Aorta (tissue), 5 donors: ENCODE results near the gene METAP2. TPM values are rescaled to one million over a fixed set of nuclear protein-coding genes. Genes with fewer than 3 reads are reported as not detected.
"Not testable (repeated sequence)": the region's sequence is repeated elsewhere in the genome, so short reads cannot be mapped to it uniquely, and the experiment has no call there.

ENCODE experiments used
- ATAC-seq: fragments of 200-7000 bp; cut with Tn5 transposase; one replicate; pipeline ENCODE4 v1.9.1; 2022; ENCODE audit warnings: moderate library complexity; ENCODE audit not compliant: low FRiP score
- DNase-seq, 2 donors: peaks; one replicate each; pipeline ENCODE4 v3.0.0-alpha.2; 2020
- H3K27ac ChIP-seq, 2 donors: one replicate each; pipeline ENCODE4 v1.5.1; 2013; ENCODE audit warnings: low read length in 2 of 2, mild to moderate bottlenecking in 2 of 2, moderate library complexity in 2 of 2, control low read depth in 1 of 2, inconsistent platforms in 1 of 2, low read depth in 1 of 2
- H3K27me3 ChIP-seq, 2 donors: one replicate each; pipeline ENCODE4 v1.6.1; 2013; ENCODE audit warnings: control low read depth in 1 of 2, low read length in 1 of 2, mild to moderate bottlenecking in 1 of 2, moderate library complexity in 1 of 2; ENCODE audit not compliant: insufficient read depth in 2 of 2, control insufficient read depth in 1 of 2
- H3K36me3 ChIP-seq, 2 donors: one replicate each; pipeline ENCODE4 v1.6.1; 2013; ENCODE audit warnings: control low read depth in 1 of 2, low read length in 1 of 2, mild to moderate bottlenecking in 1 of 2; ENCODE audit not compliant: insufficient read depth in 2 of 2, control insufficient read depth in 1 of 2
- H3K4me1 ChIP-seq, 2 donors: one replicate each; pipeline ENCODE4 v1.6.1; 2013; ENCODE audit warnings: low read length in 2 of 2, control low read depth in 1 of 2, mild to moderate bottlenecking in 1 of 2, moderate library complexity in 1 of 2; ENCODE audit not compliant: insufficient read depth in 2 of 2, control insufficient read depth in 1 of 2
- H3K4me3 ChIP-seq, 2 donors: one replicate each; pipeline ENCODE4 v1.5.1; 2013; ENCODE audit warnings: low read length in 2 of 2, control low read depth in 1 of 2, mild to moderate bottlenecking in 1 of 2
- H3K9me3 ChIP-seq: one replicate; pipeline ENCODE4 v1.6.1; 2013; ENCODE audit warnings: mild to moderate bottlenecking, low read length; ENCODE audit not compliant: control insufficient read depth
- WGBS, 2 donors: extraction: QIAGEN DNeasy Blood & Tissue Kit; methylation state at CpG; one replicate each; pipeline ENCODE4 v1.1.7; 2013; 5-methylcytosine and 5-hydroxymethylcytosine counted together
- intact Hi-C, 2 donors: fragments of 100-400 bp; cut with DNase I; formaldehyde crosslinking; loops; one replicate each; pipeline versions ENCODE4 v1.14.2 to v1.15.0; 2022
- polyA plus RNA-seq, 2 donors: library from polyadenylated mRNA; stranded (reverse); fragments of 200-250 nt; gene quantifications; one replicate each; pipeline ENCODE4 v1.2.3, GENCODE V29; 2013
- total RNA-seq, 2 donors: library from RNA; stranded (reverse); fragmentation: NEBNext Ultra II Directional; extraction: Animal tissue kit (Norgen Biotek cat#: 25700); gene quantifications; one replicate each; pipeline ENCODE4 v1.2.1, GENCODE V29; 2021
- donor health status: healthy with polysubstance abuse.
- donor health status: Bipolar disorder and iron deficiency.
- donor health status: DM: no; HTN: no; CAD: no.
- donor health status: DM: no; HTN: no; CAD: no.
- donor health status: DM: yes; HTN: yes; CAD: no.

METAP2 gene
- total and polyA plus RNA-seq, 4 donors: 55.7 to 106 (median 70.6) TPM

GRCh38 chr12:95470300-95470699, 3.7 kb upstream of the METAP2 start:
- H3K4me1 ChIP-seq: no peaks in the 10 kb centered on the region
- DNase-seq (no peak), ATAC-seq (no peak)
- WGBS, 2 donors: 88 to 90% methylated on average over 1 of the region's 1 CpG
- H3K9me3 ChIP-seq: no peaks in the 10 kb centered on the region
- no peaks in the 10 kb centered on the region for H3K36me3 ChIP-seq
- H3K4me3 ChIP-seq: no peak overlapping the region
- intact Hi-C loops: loop anchor here (5.0 to 10.0 kb wide), 4 partner anchors 37 to 95 kb away; no protein-coding TSS in a partner anchor
- no peak overlapping the region for H3K27ac ChIP-seq
- H3K27me3 ChIP-seq: no peaks in the 10 kb centered on the region

- Histone ChIP-seq H3K36me3 (peaks cover 0 to 5% of the 10 kb centered on the region in 2 donors), H3K9me3 (no peaks in the 10 kb centered on the region), H3K27ac (peak overlapping the region; percentile 37 to 73), H3K27me3 (no peaks in the 10 kb centered on the region), H3K4me3 (peak overlapping the region; percentile 74 to 75), H3K4me1 (peaks cover 0 to 5% of the 10 kb centered on the region in 2 donors)
- peak; percentile 85 for ATAC-seq
- intact Hi-C loops: loop anchor here (5.0 to 10.0 kb wide), 4 partner anchors 34 to 99 kb away; no protein-coding TSS in a partner anchor
- WGBS, 2 donors: 0 to 1% methylated on average over 23 of the region's 23 CpGs
- DNase-seq: peak in 1 of 2 donors; percentile 49
These were observed 595 bp upstream of the METAP2 start for GRCh38 chr12:95473231-95473883.

GRCh38 chr12:95474660-95474958, 657 bp downstream of the METAP2 start:
- DNase-seq (no peak), ATAC-seq (no peak)
- H3K36me3 ChIP-seq: peaks cover 0 to 5% of the 10 kb centered on the region in 2 donors
- 0% methylated on average over 16 of the region's 16 CpGs for WGBS, 2 donors
- H3K27me3 ChIP-seq: no peaks in the 10 kb centered on the region
- peak overlapping the region; percentile 19 to 58 for H3K27ac ChIP-seq
- intact Hi-C loops: loop anchor here (5.0 to 10.0 kb wide), 4 partner anchors 33 to 100 kb away; no protein-coding TSS in a partner anchor
- H3K4me1 ChIP-seq: peaks cover 0 to 10% of the 10 kb centered on the region in 2 donors
- H3K9me3 ChIP-seq: no peaks in the 10 kb centered on the region
- peak overlapping the region; percentile 75 to 90 for H3K4me3 ChIP-seq

GRCh38 chr12:95480230-95480629, 6.3 kb downstream of the METAP2 start:
- intact Hi-C loops: no loop called here
- Histone ChIP-seq H3K4me1 (peaks cover 3 to 10% of the 10 kb centered on the region in 2 donors), H3K27ac (no peak overlapping the region)

GRCh38 chr12:95481072-95481471, 7.1 kb downstream of the METAP2 start:
- 64 to 74% methylated on average over 3 of the region's 3 CpGs for WGBS, 2 donors
- Histone ChIP-seq H3K36me3 (peaks cover 0 to 5% of the 10 kb centered on the region in 2 donors), H3K4me3 (no peak overlapping the region), H3K9me3 (no peaks in the 10 kb centered on the region), H3K27me3 (no peaks in the 10 kb centered on the region), H3K27ac (peak overlapping the region in 1 of 2 donors; percentile 36), H3K4me1 (peaks cover 3 to 8% of the 10 kb centered on the region in 2 donors)
- intact Hi-C loops: no loop called here
- ATAC-seq: no peak
- DNase-seq: no peak

More at GRCh38 chr12:95480230-95480629, 6.3 kb downstream of the METAP2 start:
- Histone ChIP-seq H3K27me3 (no peaks in the 10 kb centered on the region), H3K9me3 (no peaks in the 10 kb centered on the region), H3K4me3 (no peak overlapping the region), H3K36me3 (peaks cover 0 to 5% of the 10 kb centered on the region in 2 donors)
- DNase-seq (no peak), ATAC-seq (no peak)
- 7 to 14% methylated on average over 2 of the region's 2 CpGs for WGBS, 2 donors

- Histone ChIP-seq H3K9me3 (no peaks in the 10 kb centered on the region), H3K4me3 (no peak overlapping the region), H3K27me3 (no peaks in the 10 kb centered on the region), H3K36me3 (peaks cover 0 to 5% of the 10 kb centered on the region in 2 donors), H3K27ac (no peak overlapping the region), H3K4me1 (peaks cover 3 to 5% of the 10 kb centered on the region in 2 donors)
- intact Hi-C loops: no loop called here
- ATAC-seq: no peak
- no peak for DNase-seq
- WGBS, 2 donors: 78 to 82% methylated on average over 7 of the region's 7 CpGs
These were observed 7.9 kb downstream of the METAP2 start for GRCh38 chr12:95481888-95482287.

GRCh38 chr12:95482564-95482963, 8.6 kb downstream of the METAP2 start:
- H3K27me3 ChIP-seq, intact Hi-C loops, H3K9me3 ChIP-seq, H3K4me1 ChIP-seq, H3K4me3 ChIP-seq, ATAC-seq, DNase-seq, H3K27ac ChIP-seq, H3K36me3 ChIP-seq: not testable (repeated sequence)
- 89 to 93% methylated on average over 6 of the region's 6 CpGs for WGBS, 2 donors

- no peak overlapping the region for H3K27ac ChIP-seq
- H3K36me3 ChIP-seq: no peaks in the 10 kb centered on the region
- DNase-seq (no peak), ATAC-seq (no peak)
- no peak overlapping the region for H3K4me3 ChIP-seq
- no peaks in the 10 kb centered on the region for H3K27me3 ChIP-seq
- H3K4me1 ChIP-seq: peaks cover 0 to 3% of the 10 kb centered on the region in 2 donors
- H3K9me3 ChIP-seq: no peaks in the 10 kb centered on the region
- intact Hi-C loops: no loop called here
These were observed 10.6 kb downstream of the METAP2 start for GRCh38 chr12:95484524-95484923.

GRCh38 chr12:95487024-95487423, 13.1 kb downstream of the METAP2 start:
- intact Hi-C loops: no loop called here
- 66 to 76% methylated on average over 2 of the region's 2 CpGs for WGBS, 2 donors
- Histone ChIP-seq H3K27me3 (no peaks in the 10 kb centered on the region), H3K27ac (no peak overlapping the region), H3K9me3 (no peaks in the 10 kb centered on the region), H3K4me1 (no peaks in the 10 kb centered on the region), H3K4me3 (no peak overlapping the region), H3K36me3 (no peaks in the 10 kb centered on the region)
- ATAC-seq (no peak), DNase-seq (no peak)
